GM21619 (cell line): ENCODE data around the gene CAMK1G.

Source experiments
- ATAC-seq: cut with Tn5 transposase; IDR thresholded peaks from one replicate; pipeline ENCODE4 v1.9.1; 2021; ENCODE audit not compliant: unreplicated experiment

Gene CAMK1G

DNA sequence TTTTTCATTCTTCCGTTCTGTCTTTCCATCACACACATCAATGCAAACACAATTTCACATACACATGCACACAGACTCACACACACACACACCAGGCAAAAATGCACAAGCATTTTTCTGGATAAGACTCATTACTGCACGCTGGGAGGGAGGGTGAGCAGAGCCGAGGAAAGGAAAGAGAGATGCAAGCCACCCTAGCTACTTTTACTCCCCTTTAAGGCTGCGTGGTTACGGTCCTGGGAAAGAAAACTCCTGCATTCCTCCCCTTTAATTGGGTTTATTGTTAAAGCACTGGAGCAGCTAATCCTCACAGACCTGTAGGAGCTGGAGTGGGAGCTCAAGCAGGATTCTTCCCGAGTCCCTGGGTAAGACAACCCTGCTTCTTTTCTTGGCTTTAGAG is at the start of gene CAMK1G:
Gene CAMK1G (plus strand): TSS at position 307 of the 400 bp plus-strand sequence. CDS start 11,270 bp downstream, outside the sequence.
- no peak for ATAC-seq

DNA sequence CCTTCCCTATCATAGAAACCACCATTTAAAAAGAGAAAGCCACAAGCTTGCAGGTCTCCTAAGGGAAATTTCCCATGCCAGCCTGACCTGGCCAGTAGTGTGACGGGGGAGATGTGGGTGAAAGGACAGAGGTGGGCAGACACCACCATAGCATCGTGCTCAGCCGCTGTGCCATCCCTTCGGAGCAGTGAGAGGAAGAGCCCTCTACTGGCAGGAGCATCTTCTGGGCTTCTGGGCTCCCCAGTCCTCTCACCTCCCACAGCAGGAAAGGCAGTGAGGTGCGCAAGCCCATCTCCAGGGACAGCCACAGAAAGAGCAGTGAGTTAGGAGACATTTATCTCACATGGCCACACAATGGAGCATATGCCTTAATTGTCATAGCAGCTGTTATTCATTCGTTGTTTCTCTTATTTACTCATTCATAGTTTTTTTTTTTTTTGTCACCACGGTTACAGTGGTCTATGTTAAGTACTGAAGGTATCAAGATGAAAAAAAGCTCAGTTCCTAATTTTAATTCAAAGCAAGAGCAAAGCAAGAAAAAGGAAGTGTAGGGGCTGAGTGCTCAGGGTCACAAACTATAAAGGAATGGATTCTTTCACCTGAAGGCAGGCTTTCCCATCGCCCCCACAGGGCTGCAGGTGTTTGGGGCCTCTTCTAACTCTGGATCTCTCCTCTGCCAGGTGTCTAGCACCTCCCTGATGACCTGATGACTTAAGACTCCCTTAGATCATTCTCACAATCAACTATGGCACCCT is 48.8 kb upstream of the CAMK1G start:
- ATAC-seq: no peak

DNA sequence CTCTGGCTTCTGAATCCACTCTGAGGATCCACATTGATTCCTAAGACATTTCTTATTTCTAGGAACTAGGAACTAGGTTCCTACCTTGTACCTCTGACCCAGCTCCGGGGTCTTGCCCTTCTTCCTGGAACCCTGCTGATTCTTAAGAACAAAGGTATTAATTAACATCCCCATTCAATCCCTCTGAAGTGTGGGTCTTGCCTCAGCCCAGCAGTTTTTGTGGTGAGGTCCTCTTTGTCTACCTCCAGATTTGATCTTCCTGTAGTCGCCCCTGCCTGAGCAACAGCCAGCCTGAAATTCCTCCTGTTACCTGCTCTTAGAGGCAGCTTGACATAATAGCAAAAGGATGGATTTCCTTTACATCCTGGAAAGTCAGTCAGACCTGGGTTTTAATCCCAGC is 46.7 kb upstream of the CAMK1G start:
- ATAC-seq: no peak

DNA sequence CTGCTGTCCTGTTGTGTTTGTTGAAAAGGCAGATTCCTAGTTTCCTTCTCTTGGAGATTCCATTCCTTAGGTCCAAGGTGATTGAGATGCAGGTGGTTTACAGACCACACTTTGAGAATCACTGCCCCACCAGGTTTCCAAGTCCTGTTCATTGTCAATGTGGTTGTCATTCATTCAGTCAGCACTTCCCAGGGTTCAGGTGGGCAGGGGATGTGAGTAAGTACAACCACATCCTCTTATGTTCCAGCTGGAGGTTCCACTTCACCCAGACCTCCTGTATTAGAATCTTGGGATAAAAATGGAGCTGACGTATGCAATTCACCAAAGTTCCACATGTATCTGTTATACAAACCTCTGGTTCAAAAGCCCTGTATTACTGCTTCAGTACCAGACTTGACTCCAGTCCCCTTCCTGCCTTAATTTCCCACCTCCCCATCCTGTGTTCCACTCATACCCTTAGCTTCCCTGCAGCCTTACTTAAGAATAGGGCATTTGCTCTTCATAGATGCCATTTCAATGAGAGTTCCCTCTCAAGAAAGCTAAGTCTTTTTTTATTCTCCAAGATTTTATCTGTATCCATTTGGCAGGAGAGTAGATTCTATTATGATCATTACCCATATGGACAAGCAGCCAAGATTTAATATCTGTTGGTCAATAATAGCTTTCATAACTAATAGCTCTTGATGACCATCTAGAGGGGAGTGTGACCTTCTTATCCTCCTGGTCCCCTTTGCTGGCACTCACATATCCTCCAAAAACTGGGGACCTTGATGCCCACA is 46.0 kb upstream of the CAMK1G start:
- ATAC-seq: no peak

DNA sequence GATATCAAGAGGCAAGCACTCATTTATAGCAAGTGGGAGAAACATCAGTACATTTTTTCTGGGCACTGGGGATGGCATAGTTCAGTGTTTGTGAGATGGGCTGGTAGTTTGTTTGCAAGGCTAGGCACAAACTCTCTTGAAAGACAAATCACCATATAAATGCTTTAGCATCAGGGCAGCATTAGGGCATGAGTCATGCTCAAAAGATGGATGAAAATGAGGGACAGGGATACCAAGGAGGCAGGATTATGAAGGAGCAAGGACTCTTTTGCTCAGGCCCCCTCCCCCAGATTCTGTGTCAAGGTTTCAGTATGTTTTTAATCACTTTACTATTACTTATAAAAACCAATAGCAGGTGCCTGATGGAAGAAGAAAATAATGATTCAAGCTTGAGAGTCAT is 43.9 kb upstream of the CAMK1G start:
- no peak for ATAC-seq

DNA sequence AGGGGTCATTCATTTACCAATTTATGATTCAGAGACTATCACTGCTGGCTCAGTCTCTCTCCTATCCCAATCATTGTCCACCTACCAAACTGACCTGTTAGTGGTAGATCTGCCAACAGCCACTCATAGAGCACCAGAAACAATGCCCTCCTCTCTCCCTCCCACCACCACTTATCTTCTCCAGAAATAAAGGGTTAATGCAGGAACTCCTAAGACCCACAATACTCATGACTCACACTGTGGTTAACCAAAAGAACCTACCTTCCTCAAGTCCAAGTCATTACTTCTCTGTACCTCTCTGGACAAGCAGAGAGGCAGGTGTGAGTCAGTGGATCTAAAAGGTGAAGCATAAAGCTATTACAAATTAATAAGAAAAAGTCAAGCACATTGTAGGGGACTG is 40.9 kb upstream of the CAMK1G start:
- no peak for ATAC-seq

DNA sequence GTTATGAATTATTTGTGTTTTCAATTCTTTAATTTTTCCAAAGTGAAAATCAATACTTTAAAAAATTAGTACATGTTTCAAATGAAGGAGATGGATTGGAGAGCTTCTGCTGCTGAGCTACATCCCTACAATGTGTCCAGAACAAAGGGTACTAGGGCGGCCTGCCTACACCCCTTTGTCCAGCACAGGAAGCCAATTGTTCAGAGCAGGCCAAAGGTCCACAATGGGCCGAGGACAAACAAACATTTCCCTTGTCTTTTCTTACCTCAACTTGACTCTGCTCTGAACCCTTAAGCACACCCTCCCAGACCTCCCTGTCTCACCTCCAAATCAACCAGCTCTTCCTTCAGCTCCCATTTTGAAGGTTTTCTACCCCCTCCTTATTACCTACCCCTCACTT is 39.4 kb upstream of the CAMK1G start:
- no peak for ATAC-seq

DNA sequence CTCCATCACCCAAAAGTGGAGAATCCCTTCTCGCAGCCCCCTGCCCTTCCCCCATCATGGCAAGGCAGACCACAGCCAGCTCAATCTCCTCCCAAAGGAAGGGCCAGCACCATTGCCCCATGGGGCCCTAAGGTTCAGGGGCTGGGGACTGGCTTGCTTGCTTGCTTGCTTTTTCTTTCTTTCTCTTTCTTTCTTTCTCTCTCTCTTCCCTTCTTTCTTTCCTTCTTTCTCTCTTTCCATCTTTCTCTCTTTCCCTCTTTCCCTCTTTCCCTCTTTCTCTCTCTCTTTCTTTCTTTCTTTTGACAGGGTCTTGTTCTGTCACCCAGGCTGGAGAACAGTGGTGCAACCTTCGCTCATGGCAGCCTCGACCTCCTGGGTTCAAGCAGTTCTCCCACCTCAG is 38.1 kb upstream of the CAMK1G start:
- ATAC-seq: no peak

DNA sequence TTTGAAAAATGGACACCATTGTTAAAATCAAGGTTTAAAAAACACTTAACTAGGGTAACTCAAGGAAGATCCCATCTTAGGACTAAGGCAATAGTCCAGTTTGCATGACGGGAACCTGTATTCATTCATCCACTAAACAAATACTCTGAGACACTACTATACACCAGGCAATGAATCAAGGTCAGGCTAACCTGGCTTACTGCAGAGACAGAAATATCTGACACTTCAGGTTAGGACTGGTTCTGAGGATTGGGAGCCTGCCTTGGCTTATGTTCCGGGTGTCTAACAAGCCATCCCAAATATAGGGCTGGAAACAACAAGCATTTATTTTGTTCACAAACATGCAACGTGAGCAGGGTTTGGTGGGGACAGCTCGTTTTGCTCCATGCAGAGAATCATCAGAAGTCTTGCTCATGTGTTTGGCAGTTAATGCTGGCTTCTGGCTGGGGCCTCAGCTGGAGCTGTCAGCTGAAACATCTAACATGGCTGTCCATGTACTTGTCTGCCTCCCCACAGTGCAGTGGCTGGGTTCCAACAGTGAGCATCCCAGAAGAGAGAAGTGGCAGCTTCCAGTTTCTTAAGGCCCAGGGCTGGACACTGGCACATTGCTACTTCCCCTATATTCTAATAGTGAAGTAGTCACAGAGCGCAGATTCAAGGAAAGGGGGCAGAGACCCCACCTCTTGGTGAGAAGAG is 37.0 kb upstream of the CAMK1G start:
- no peak for ATAC-seq

DNA sequence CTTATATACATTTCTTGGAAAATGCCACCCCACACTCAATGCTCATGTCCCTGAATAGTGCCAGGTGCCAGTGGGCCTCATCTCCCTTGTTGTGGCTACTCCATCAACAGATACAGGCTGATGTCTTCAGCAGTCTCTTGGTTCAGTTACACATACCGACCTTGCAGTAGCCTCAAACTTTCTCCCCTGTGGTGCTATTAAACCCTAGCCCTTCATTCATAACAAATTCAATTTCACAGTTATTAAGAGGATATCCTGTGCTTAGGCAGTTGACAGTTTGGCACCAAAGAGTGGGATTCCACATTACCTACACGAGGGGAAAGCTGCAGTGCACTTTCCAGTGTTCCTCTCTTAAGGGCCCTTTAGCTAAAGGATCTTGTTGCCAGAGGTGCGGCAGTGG is 35.9 kb upstream of the CAMK1G start:
- no peak for ATAC-seq

DNA sequence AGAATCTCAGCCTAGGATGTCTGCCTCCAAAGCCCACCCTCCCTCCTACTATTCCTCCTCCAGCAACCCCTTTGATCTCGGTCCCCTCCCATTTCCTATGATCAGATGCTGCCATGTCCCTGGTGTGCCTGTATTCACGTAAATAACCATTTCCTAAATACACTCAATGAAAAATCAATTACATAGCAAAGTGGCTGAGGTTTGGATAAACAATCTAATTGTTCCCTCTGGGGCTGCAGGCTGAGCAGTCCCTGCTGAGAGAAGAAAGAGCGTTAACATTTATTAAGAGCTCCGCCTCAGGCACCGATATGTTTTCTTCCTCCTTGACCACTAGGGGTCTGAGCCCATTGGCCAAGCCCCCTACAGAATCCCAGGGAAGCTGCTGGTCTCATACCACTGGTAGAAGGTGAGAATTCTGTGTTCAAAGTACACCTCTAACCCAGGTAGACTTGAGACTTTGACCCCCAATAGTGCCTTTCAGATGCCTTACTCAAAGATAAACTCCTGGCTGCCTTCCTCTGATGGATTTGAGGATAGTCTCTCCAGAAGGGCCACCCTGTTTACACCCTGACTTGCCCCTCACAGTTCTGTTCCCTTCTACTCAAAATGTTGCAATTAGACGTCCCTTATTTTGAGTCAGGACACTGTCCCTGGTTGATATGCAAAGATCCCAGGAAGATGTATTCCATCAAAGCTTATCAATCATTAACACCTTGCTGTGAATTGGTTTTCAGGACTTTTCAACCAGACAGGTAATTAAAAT is 33.9 kb upstream of the CAMK1G start:
- ATAC-seq: no peak

DNA sequence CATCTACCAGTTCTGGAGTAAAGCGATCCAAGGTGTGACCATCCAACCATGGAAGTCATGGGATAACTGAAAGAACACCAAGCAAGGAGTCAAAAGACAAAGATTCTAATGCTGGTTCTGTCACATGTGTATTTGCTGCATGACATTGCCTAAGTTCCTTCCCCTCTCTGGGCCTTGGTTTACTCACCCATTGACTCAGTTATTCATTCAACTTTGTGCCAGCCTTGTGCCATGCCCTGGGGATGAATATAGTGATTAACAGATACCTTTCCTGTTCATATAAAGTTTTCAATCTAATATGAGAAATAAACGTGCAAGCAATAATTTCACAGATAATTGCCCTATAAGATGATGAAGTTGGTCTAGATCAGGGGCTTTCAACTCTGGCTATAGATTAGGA is 33.0 kb upstream of the CAMK1G start:
- no peak for ATAC-seq

DNA sequence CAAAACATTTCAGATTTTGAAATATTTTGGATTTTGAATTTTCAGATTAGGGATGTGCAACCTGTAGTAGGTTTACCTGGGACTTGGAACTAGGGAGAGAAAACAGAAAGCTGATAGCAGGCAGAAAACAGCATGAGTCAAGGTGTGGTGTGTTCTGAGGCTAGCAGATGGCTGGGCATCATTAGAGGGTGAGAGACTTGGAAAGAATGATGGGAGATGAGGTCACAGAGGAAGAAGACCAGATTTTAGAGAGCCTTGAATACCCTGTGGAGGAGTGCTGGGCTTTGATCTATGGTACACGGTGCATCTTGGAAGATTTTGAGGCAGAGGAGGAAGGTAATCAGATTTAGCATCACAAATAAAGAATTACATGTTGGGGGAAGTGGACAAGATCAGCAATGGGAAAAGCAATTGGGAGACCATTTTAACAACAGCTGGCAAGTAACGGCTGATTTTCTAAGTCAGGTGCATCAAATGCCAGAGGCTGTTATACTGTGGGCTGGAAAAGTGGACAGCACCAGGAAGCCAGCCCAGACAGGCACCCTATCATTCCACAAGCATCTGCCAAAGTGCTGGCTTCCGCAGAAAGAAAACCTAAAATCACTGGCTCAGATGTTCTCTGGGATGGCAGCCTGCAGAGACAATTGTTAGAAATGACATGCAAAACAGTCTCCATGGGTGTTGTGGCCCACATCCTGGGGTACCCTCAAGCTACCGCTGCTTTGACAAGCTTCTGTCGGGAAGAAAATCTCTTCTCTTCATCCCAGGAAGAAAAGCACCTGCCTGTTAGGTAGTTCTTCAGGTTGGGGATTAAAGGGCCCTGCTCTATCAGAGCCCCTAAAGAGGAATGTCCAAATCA is 30.9 kb upstream of the CAMK1G start:
- no peak for ATAC-seq

DNA sequence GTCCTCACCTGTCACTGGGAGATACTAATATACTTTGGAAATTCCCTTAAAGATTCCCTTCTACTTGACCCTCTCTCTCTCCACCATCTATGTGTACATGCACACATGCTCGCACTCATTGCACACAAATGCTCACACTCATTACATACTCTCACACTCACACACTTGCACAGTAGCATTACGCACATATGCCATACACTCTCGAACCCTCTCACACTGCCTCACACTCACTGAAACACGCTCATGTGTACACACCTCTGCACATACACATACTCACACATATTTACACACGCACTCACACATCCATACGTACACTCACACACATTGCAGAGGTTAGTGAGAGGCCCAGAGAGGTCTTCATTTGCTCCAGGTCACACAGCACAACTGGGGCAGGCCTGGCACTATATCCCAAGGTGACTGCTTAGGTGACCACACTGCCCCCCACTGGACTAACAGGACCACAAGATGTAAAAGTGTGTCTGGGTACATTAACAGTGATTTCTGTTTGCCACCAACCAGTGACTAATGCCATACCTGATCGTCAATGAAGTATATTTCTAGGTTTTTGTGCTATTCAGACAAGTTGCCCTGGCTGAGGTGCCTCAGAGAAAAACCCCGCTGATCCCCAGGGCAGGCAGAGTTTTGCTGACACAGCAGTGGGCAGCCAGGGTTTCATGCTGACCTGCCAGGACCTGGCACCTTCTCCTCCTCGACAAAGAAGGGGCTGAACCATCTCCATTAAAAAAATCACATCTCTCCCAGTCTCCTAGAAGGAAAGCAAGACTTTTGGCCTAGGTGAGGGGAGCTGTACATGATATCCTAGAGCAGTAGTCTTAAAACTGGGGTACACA is 28.5 kb upstream of the CAMK1G start:
- ATAC-seq: no peak

DNA sequence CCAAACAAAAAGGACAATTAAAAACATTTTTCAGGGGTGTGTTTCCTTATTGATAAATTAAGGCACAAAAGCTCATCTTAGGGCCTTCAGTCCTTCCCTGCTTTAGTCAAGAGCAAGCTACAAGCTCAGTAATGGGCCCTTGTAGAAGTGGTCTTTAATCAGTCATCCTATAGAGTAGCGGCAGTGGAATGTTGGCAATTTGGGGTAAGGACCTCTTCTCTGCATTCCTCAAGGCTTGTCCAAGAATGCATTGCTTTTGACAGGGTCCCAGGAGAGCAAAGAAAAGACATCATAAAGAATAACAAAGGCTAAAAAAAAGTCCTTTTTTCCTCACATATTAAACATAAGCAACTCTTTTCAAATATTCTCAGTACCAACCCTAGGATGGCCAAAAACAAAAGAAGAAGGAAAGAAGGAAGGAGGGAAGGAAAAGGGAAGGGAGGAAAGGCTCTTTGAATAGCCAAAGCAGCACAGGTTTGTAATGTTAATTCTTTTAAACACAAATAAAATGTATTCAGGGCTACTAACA is 27.3 kb upstream of the CAMK1G start:
- no peak for ATAC-seq

DNA sequence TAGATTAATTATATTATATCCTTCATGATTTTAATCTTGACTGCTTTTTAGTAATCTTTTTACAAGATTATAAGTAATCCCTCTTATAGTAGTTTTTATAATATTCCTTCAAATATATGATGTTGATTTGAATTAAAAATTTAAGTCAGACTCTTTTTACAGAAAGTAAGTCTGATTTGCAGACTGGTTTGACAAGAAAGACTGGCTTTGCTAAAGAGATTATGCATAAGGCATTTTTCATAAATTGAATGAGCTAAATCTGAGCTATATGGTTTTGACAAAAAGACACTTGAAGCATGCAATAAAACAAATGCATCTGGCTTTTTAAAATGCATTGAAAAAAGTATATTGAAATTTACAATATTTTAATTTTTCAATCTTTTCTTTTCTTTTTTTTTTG is 26.3 kb upstream of the CAMK1G start:
- ATAC-seq: no peak

DNA sequence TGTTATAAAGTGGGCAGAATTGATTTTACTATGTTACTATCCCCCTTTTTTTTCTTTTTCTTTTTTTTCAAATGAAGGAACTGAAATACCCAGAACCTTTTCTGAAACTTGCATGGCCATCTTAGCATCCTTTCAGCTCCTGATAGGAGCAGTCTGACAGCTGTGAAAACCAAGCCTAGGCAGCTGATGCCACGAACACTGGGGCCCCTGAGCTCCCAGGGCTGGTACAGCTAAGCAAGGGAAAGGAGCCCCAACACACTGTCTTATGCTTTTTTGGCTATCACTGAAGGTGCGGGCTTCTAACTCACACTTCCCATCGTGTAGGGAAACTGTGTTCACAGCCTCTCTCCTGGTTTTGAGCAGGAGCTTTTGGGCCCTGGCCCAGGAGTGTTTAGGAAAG is 23.0 kb upstream of the CAMK1G start:
- no peak for ATAC-seq

DNA sequence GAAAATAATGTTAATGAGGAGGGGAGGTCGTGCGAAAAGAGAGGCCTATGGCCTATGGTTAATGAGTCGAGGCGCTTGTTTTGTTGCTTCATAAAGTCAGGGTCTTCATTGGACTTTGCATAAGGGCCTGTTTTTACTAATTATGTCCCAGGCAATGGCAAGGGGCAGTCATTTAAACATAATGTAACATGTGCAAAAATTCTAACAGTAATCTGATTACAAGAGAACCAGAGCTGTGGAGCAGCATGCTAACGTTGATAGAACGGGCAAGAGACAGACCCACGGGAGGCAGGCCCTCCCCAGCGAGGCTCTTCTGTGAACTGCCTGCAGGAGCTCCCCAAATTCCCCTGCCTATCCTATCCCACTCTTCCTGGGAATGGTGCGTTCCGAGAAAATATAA is 22.6 kb upstream of the CAMK1G start:
- no peak for ATAC-seq

DNA sequence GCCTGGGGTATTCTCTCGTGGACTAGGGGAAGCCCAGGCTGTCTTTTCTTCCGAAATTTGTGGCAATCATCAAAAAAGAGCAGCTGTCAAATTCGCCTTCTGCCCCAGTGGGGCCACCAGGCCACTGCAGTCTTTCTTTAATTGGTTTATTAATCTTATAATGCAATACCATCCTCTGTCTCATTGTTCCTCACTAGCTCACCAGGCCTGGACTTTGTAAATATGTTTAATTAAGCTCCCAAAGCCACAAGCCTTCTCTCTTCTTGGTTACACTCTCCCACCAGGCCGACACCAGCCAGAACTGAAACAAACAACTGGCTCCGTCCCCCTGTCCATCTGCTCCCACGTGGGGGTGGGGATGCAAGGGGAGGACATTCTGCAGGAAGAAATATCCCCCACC is 22.0 kb upstream of the CAMK1G start:
- ATAC-seq: no peak
